Testis (tissue), 3 donors: ENCODE measurements around the gene KMT2A. TPM values are rescaled to one million over a fixed set of nuclear protein-coding genes. Genes with fewer than 3 reads are reported as not detected.
A peak's percentile ranks its signal among the peaks of the same experiment; 100 is the strongest.

Source experiments
- DNase-seq: peaks from one replicate; pipeline ENCODE4 v3.0.0-alpha.2; 2019
- H3K27ac ChIP-seq, 2 donors: fragments of 200-600 bp; sonication (generic); one replicate each; pipeline ENCODE4 v1.5.1; 2019
- H3K27me3 ChIP-seq: fragments of 200-600 bp; sonication (generic); one replicate; pipeline ENCODE4 v1.5.1; 2019
- H3K36me3 ChIP-seq: fragments of 200-600 bp; sonication (generic); one replicate; pipeline ENCODE4 v1.5.1; 2017; ENCODE audit warnings: low read depth; ENCODE audit errors: missing control alignments
- H3K4me1 ChIP-seq: fragments of 200-600 bp; sonication (generic); one replicate; pipeline ENCODE4 v1.5.1; 2019
- H3K4me3 ChIP-seq, 2 donors: fragments of 200-600 bp; sonication (generic); one replicate each; pipeline ENCODE4 v1.5.1; 2017 to 2019
- H3K9me3 ChIP-seq: fragments of 200-600 bp; sonication (generic); one replicate; pipeline ENCODE4 v1.5.1; 2017
- POLR2A ChIP-seq: fragments of 450-650 bp; IDR thresholded peaks from one replicate; pipeline ENCODE4 v1.6.1; 2017; ENCODE audit warnings: antibody characterized with exemption, mild to moderate bottlenecking, moderate library complexity
- WGBS, 2 donors: methylation state at CpG; one replicate each; pipeline ENCODE4 v1.1.5; 2018; 5-methylcytosine and 5-hydroxymethylcytosine counted together
- intact Hi-C: fragments of 100-400 bp; cut with DNase I; formaldehyde crosslinking; loops from one replicate; pipeline ENCODE4 v1.15.1; 2023; ENCODE audit warnings: low total_unique reads
- polyA plus RNA-seq: library from polyadenylated mRNA; stranded (reverse); fragments of 350-450 nt; fragmentation: Illumina TruSeq; extraction: RNeasy Lipid Tissue Mini Kit (QIAGEN cat#74804); gene quantifications from one replicate; pipeline ENCODE4 v1.2.3, GENCODE V29; 2014; ENCODE audit warnings: low read depth, low replicate concordance; ENCODE audit not compliant: insufficient read depth
- total RNA-seq, 2 donors: library from RNA; depleted of rRNA; stranded (reverse); fragments of >200 nt; gene quantifications; one replicate each; pipeline ENCODE4 v1.2.3, GENCODE V29; 2016
- TF ChIP-seq, protein P1 (sequence below), 3 experiments: fragments of 450-650 bp in 2 of 3; fragments of 200-600 bp in 1 of 3; sonication (generic) in 1 of 3; IDR thresholded peaks; one replicate each; pipeline ENCODE4 v1.5.1; 2016 to 2019; ENCODE audit warnings: antibody characterized with exemption in 3 of 3, mild to moderate bottlenecking in 2 of 3, moderate library complexity in 1 of 3

KMT2A gene
- total and polyA plus RNA-seq, 3 donors from 2014 or later: 22.7 to 107 (median 106) TPM

DNA sequence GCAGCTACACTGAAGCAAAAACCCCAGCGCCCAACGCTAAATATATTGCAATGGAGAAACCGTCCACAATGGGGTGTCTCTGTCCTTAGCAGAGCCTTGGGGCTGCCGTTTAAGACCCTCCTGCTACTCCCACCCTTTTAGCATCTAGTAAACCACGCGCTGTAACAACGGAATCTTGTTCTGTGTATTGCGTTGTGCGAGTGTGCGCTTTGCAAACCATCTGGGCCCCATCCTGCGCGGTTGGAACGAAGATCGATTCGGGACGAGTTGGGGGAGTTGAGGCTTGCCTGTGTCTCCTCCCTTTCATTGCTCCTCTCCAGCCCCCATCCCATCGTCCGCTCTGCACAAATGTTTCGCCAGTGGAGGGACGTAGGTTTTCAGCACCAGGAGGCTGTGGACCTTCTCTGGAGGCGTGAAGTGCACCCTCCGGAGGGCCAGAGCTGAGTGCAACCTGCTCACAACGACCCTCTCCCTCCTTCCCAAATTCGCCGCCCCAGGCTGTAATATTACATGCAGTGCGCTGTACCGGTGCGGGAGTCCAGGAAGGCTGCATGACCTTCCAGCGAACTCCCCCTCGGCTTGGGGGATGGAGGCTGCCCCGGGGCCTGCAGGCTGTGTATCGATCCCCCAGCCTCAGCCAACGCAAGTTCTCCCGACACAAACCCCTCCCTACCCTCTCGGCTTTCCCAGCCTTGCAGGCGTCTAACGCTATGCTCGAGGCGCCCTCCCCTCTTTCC is 1.6 kb upstream of the KMT2A start:
- intact Hi-C loops: no loop called here
- TF ChIP-seq, protein P1, sequence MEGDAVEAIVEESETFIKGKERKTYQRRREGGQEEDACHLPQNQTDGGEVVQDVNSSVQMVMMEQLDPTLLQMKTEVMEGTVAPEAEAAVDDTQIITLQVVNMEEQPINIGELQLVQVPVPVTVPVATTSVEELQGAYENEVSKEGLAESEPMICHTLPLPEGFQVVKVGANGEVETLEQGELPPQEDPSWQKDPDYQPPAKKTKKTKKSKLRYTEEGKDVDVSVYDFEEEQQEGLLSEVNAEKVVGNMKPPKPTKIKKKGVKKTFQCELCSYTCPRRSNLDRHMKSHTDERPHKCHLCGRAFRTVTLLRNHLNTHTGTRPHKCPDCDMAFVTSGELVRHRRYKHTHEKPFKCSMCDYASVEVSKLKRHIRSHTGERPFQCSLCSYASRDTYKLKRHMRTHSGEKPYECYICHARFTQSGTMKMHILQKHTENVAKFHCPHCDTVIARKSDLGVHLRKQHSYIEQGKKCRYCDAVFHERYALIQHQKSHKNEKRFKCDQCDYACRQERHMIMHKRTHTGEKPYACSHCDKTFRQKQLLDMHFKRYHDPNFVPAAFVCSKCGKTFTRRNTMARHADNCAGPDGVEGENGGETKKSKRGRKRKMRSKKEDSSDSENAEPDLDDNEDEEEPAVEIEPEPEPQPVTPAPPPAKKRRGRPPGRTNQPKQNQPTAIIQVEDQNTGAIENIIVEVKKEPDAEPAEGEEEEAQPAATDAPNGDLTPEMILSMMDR (IDR thresholded peaks at IDR 0.05): no peak
- no peak for TF ChIP-seq POLR2A
- Histone ChIP-seq H3K27me3 (no peaks in the 10 kb centered on the region), H3K36me3 (no peaks in the 10 kb centered on the region), H3K4me1 (peaks cover 11% of the 10 kb centered on the region), H3K4me3 (peak overlapping the region; percentile 88 to 94), H3K27ac (peak overlapping the region in 1 of 2 donors; percentile 96), H3K9me3 (no peaks in the 10 kb centered on the region)
- DNase-seq: peak; percentile 46
- WGBS, 2 donors: 0% methylated on average over 27 to 39 of the region's 39 CpGs

DNA sequence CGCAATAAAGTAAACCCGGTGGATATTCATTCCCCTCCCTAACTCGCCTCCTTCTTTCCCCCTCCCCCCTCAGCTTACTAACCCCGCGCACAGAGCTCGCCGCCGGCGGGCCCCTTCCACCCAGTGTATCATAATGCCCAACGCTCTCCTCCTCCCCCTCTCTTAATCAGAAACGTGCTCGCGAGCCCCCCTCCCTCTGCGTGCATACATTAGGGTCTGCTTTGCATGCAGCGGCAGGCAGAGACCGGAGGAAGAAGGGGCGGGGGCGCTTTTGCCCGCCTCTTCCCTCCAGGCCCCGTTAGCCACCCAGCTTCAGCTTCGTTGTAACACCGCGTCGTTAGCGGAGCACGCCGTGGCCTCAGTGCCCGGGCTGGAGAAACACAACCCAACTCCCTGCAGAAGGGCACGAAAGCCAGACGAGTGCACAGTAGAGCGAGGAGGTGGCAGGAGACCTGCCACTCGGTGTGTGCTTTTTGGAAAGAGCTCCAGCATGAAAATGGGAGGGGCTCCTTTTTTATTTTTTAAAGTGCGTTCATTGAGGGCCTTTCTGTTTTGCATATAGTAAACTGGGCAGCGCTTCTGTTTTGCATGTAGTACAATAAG is 901 bp upstream of the KMT2A start:
- Histone ChIP-seq H3K9me3 (no peaks in the 10 kb centered on the region), H3K27me3 (no peaks in the 10 kb centered on the region), H3K27ac (peak overlapping the region; percentile 83 to 96), H3K4me3 (peak overlapping the region; percentile 88 to 94), H3K4me1 (peaks cover 16% of the 10 kb centered on the region), H3K36me3 (no peaks in the 10 kb centered on the region)
- intact Hi-C loops: no loop called here
- peak; percentile 54 for DNase-seq
- 0% methylated on average over 32 to 34 of the region's 34 CpGs for WGBS, 2 donors
- TF ChIP-seq POLR2A: no peak

DNA sequence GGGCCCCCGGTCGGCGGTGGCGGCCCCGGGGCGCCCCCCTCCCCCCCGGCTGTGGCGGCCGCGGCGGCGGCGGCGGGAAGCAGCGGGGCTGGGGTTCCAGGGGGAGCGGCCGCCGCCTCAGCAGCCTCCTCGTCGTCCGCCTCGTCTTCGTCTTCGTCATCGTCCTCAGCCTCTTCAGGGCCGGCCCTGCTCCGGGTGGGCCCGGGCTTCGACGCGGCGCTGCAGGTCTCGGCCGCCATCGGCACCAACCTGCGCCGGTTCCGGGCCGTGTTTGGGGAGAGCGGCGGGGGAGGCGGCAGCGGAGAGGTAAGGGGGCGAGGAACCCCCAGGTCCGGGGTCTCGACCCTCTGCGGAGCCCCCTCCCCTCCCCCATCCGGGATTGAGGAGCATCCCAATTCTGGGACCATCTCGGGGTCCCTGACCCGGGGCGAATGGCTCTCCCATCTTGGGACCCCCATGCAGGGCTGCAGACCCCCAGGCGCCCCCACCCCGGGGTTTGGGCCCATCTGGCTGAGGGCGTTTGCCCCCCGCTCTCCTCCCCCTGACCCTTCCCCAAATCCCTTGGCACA is 431 bp downstream of the KMT2A start:
- H3K4me1 ChIP-seq: peaks cover 22% of the 10 kb centered on the region
- H3K4me3 ChIP-seq: peak overlapping the region; percentile 88 to 94
- H3K9me3 ChIP-seq: no peaks in the 10 kb centered on the region
- DNase-seq: no peak
- no peak for TF ChIP-seq POLR2A
- no peaks in the 10 kb centered on the region for H3K27me3 ChIP-seq
- intact Hi-C loops: no loop called here
- no peaks in the 10 kb centered on the region for H3K36me3 ChIP-seq
- 0% methylated on average over 38 of the region's 55 CpGs; no CpG with 5 or more reads in 1 of the 2 donors for WGBS, 2 donors
- peak overlapping the region; percentile 96 for H3K27ac ChIP-seq

DNA sequence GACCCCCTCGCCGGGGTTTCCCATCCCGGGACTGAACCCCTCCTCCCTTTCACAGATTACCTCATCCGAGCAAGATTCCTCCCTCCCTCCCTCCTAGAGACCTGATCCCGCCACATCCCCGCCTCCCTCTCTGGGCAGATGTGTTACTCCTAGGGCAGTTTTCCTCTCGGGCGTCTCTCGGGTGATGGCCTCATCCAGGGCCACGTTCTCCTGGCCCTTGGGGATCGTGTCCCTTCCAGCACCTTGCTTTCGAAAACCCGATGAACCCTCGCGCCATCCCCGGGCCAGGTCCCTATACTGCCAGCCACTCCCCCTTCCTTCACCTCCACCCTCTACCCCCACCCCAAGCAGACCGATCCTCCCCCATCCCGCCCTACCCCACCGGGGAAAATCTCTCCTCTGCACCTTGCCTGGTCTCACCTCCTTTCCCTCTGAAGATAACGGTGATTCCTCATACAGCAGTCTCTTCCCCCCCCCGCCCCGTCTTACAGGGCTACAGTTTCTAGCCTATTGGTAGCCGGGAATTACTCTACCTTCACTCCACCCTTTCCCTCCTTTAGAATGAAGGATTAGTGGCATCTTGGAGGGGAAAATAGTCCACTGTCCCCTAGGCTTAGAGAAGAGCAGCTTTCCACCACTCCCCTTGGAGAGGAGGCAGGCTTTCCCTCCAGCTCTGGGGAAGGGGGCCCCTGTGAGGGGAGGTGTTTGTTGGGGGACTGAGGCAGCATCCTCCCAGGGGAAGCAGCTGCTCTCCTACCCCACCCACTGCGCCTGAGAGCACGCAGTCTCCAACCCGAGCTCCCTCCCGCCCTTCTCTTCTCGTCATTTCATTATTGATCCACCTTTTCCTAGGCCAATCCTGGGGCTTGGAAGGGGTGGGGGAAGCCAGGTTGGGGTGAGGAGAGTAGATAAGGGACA is 1.2 kb downstream of the KMT2A start:
- WGBS, 2 donors: 0% methylated on average over 25 to 28 of the region's 28 CpGs
- intact Hi-C loops: no loop called here
- Histone ChIP-seq H3K9me3 (no peaks in the 10 kb centered on the region), H3K27me3 (no peaks in the 10 kb centered on the region), H3K36me3 (no peaks in the 10 kb centered on the region), H3K4me1 (peaks cover 30% of the 10 kb centered on the region), H3K4me3 (peak overlapping the region; percentile 88 to 94), H3K27ac (peak overlapping the region; percentile 96)
- peak; percentile 58 for DNase-seq
- TF ChIP-seq, protein P1 (IDR thresholded peaks at IDR 0.05): no peak
- no peak for TF ChIP-seq POLR2A

DNA sequence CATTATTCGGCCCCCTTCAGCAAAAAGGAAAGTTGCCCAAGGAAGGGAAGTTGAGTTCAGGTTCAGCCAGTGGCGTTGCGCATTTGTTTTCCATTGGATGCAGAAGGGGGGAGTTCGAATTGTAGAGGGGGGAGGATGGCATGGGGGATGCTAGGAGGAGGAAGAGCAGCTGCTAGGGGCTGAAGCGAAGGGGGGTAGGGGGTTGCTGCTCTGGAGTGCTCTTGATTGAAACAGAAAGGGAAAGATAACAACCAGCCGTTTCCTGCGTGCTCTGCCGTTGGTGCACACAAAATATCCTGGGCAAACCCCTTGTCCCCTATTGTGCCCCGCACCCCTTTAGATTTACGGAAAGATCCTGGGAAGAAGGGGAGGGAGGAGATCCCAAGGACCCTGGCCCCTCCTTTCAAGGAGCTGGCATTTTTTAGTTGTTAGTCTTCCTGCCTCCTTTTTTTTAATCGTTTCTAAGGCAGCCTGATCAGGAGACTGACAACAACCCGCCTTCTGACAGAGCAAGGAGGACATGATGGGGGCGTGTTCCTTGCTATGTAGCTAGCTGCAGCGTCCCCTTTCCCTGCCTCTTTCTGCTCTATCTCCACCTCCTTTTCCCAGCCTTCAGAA is 2.1 kb downstream of the KMT2A start:
- intact Hi-C loops: no loop called here
- Histone ChIP-seq H3K9me3 (no peaks in the 10 kb centered on the region), H3K4me3 (peak overlapping the region; percentile 88 to 94), H3K36me3 (no peaks in the 10 kb centered on the region), H3K4me1 (peaks cover 34% of the 10 kb centered on the region), H3K27me3 (no peaks in the 10 kb centered on the region), H3K27ac (peak overlapping the region; percentile 96)
- 0 to 1% methylated on average over 14 of the region's 14 CpGs for WGBS, 2 donors
- peak; percentile 90 for DNase-seq
- TF ChIP-seq, protein P1 (IDR thresholded peaks at IDR 0.05): no peak
- TF ChIP-seq POLR2A: no peak
